NOMO-1 (cell line): ENCODE results near the gene TANK.
A peak's percentile ranks its signal among the peaks of the same experiment; 100 is the strongest.
"Not testable (repeated sequence)": the region's sequence is repeated elsewhere in the genome, so short reads cannot be mapped to it uniquely, and the experiment has no call there.

ENCODE experiments used
- DNase-seq, 2 experiments: peaks; one replicate each; lab custom pipeline; 2025; ENCODE audit not compliant: unreplicated experiment in 2 of 2; lab: John Stamatoyannopoulos, UW

The TANK gene

DNA sequence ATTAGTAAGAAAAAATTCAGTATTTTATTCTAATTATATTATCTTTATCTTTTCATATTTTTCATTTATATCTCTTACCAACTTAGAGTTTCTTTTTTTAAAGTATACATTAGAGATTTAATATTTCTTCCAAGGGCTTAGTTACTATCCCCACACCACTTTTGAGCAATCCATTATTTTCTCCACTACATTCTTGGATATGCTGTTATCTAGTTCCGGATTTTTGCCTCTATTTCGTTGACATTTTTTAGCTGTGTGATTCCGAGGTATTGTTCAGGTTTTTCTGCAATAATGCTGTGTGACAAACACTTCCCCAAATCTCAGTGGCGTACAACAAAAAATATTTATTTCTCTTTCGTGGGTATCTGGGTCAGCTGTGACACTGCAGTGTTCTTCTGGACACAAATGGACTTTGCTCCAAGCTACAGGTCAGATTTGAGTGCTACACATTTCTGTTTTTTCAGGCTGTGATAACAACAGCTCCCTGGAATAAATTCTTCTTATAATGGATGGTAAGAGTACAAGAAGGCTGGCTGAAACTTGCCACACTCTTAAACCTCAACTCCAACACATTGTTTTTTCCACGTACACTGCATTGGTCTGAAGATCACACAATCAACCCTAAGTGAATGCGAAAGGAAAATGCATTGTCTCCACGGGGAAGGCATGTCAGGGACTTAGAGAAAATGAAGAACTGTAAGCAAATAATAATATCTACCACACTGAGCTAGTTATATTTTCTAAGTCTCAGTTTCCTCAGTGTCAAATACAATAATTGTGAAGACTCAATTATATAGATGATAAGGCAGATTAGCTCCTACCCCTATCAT is 97.1 kb downstream of the TANK start:
- no peak for DNase-seq

DNA sequence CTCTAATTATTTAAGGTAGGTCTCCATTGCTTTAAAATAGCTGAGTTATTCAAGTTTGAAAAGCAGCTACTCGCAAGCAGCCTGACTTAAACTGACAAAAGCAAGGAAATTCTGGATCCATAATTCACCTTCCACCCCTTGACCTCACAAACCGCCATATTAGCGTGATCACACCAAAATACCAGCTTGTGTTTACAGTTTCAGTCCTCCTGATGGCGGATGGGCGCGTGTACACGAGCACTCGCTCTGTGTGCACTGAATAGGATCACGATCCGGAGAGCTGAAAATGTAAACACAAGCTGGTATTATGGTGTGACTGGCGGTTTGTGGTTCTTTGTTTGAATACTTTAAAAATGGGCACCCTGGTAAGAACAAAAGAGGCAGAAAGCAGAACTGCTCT is 105.6 kb downstream of the TANK start:
- DNase-seq: no peak

DNA sequence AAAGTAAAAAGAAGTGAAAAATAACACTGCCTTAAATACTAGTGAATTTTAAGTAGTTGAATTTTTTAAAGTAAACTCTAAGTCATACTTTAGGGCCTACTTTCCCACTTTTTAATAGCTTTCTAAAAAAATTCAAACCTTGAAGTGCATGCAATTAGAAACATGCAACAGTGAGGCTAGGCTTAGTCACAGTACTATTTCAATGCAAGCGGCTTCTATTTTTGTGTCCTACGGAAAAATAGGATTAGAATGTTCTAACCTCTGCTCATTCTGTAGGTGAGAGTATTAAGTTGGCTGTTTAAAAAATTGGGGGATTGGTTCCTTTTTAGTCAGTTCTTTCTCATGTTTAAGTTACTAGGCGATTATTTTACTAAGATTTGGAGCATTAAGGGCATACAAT is 108.9 kb downstream of the TANK start:
- DNase-seq: no peak

DNA sequence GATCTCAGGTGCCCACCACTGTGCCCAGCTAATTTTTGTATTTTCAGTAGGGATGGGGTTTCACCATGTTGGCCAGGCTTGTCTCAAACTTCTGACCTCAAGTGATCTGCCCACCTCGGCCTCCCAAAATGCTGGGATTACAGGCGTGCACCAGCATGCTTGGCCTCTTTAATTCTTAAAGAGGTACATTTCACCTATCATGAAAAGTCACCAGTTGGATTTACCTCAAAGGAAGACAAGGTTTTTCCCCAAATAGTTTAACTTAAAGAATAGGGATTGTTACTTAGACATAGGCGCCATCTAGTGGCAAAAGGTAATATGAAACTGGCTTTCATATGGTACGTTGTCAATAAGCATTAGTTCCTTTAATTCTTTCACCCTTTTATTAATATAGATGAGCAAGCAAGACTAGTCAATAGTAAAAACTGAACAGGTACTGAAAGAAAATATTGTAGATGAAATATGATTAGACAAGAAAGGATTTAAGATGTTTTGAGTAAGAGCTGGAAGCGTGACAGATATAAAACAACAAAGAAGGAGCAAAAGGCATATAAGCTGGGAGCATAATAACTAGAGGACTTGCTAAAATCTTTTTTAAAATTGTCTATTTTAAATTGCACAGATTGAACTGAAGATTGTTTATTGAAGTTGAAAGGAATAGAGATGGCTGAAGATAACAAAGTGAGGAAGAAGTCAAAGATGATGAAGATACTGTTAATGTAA is 113.0 kb downstream of the TANK start:
- peak; percentile 7 to 53 for DNase-seq

DNA sequence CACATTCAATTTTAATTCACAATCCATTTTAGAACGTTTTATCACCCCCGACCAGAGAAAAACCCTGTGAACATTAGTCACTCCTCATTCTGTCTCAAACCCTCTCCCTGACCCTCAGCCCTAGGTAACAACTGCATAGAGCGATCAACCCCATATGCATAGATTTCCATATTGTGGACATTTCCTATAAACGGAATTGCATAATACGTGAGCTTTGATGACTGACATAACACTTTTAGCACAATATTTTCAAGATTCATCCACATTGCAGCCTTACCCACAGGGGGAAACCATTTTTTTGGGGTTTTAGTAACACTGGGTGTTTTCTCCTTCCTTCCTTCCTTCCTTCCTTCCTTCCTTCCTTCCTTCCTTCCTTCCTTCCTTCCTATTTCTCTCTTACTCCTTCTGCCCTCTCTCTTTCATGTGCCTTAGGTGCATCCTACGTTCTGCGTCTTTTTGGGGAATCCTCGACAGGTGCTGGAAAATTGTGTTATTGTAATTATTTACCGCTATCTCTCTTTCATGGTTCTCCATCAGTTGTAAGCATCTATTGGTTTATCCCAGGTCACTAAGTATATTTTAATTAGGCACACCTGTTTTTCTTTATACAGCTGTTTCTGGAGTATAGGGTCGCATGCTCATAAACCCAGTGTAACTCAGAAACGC is 118.5 kb downstream of the TANK start:
- DNase-seq: not testable (repeated sequence)

DNA sequence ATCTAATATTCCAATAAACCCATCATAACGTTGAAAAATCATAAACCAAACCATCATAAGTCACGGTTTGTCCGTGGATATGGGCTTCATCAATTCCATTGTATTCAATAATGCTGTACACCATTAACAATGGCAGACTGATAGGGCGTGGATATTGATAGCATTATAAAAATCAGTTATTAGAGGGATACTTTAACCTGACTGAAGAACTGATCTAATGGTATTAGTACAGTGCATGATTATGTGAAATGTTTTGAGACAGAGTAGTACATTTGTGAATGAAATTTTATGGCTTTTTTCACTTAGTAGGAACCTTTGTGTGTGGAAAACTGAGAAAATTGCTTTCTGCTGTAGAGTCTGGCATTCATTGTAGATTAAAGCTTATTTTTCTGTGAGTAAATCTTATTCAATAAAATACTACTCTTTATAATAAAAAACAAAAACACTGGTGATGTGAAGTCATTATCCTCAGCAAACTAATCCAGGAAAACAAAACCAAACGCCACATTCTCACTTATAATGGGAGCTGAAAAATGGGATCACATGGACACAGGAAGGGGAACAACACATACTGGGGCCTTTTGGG is 119.1 kb downstream of the TANK start:
- not testable (repeated sequence) for DNase-seq

DNA sequence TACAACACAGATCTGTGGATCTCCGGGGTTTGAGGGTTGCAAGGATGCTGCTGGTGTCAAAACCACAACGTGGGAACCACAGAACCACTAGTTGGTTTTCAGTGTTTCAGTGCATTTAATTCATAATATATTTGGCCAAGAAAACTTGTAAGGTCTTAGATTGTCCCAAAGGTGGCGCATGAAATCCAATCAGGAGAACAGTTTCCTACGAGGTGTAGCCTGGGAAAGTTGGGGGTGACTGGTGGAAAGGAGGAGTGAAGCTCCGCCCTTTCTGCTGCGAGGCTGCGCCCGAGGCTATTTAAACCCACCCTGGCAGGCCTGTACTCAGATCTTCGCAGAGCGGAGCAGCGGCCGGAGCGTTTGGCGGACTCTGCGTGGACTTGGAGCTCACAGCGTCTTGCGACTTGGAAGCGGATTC is 120.7 kb downstream of the TANK start:
- not testable (repeated sequence) for DNase-seq

DNA sequence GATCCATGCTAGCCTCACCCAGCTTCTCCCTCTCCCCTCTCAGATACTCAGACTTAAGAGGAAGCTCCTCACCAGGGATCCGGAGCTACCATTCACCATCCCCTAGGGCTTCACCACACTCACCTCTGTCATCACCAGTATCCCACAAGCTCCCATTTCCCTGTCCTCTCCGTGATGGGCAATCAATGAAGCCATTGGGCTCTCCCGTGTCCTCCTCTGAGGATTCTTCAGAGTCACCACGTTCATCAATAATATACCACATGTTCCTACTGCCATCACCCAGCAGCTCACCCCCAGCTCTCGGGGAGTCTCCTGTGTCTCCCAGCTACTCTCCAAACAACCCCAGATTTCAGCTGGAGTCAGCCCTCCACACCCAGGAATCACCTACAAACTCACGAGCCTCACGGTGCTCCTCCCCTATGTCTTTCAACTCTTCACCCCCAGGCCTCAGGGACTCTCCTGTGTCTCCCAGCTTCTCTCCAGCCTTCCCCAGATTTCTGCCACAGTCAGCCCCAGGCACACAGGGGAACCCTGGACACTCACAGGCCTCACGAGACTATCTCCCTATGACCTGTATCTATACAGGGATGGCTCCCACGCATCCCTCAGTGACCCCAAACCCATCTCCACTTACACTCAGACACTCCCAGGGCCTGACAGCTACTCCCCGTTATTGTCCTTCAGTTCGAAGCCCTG is 121.5 kb downstream of the TANK start:
- DNase-seq: not testable (repeated sequence)

DNA sequence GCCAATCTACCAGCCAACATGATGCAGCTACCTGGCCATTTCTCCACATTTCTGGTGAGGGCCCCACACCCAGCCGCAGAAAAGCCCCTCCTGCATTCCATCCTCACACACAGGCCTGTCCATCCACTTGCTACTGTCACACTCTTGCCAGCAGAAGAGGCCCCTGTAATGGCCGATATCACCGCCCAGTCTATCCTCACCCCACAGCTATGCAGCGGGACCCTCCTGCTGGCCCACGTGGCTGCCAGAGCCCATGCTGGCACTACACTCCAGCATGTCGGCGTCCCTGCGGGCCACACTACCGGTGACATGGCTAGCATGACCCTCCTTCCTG is 122.0 kb downstream of the TANK start:
- DNase-seq: not testable (repeated sequence)

DNA sequence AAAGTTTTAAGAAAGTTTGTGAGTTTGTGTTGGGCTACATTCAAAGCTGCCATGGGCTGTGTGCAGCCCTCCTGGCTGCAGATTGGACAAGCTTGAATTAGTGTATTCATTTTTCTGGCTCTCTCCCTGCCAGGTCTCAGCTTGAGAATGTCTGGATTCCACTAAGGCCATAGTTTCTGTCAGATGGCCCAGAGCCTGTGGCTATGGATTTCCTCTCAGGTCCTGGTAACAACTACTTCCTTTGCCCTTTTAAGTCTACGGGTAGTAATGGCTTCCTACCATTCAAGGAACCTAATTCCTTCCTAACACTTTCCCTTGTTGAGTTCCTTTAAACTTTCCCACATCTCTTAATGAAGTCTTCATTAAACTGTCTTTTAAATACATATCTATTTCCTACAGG is 123.7 kb downstream of the TANK start:
- no peak for DNase-seq
